B cell (primary cell): ENCODE results near the gene C11orf21. TPM values are rescaled to one million over a fixed set of nuclear protein-coding genes. Genes with fewer than 3 reads are reported as not detected.

Source experiments
- ATAC-seq: fragments of 200-7000 bp; cut with Tn5 transposase; one replicate; pipeline ENCODE4 v1.10.0; 2021; ENCODE audit warnings: low read depth, mild to moderate bottlenecking, moderate number of reproducible peaks, moderate library complexity
- CTCF ChIA-PET: fragments of 350-600 bp; sonication (Branson Sonifier 250); formaldehyde crosslinking; loops from one replicate; lab custom pipeline; 2021; ENCODE audit warnings: antibody characterized with exemption, inconsistent platforms; lab: Charles Lee
- POLR2A ChIA-PET: fragments of 350-600 bp; sonication (Branson Sonifier 250); formaldehyde crosslinking; loops from one replicate; lab custom pipeline; 2021; ENCODE audit warnings: antibody characterized with exemption; lab: Charles Lee
- DNase-seq: peaks from one replicate; pipeline ENCODE4 v3.0.0; 2013
- H2AFZ ChIP-seq: 2 replicates; pipeline ENCODE4 v1.6.1; 2012; ENCODE audit warnings: mild to moderate bottlenecking, low read depth, low read length; ENCODE audit not compliant: insufficient read depth, poor library complexity, severe bottlenecking
- H3K27ac ChIP-seq, 2 donors: 1 replicate in 1 of 2; 2 replicates in 1 of 2; pipeline ENCODE4 v1.5.1; 2012 to 2013; ENCODE audit warnings: low read length in 2 of 2, mild to moderate bottlenecking in 2 of 2, moderate library complexity in 1 of 2
- H3K27me3 ChIP-seq, 4 experiments: fragments of 200-600 bp in 1 of 4; sonication (generic) in 1 of 4; replicated peaks in 1 of 4; 1 replicate in 2 of 4; 2 replicates in 2 of 4; pipeline versions ENCODE4 v1.6.1 to v1.7.0; 2013 to 2016; ENCODE audit warnings: low read length in 3 of 4, mild to moderate bottlenecking in 2 of 4, mixed read lengths in 1 of 4, moderate library complexity in 1 of 4; ENCODE audit not compliant: insufficient read depth in 4 of 4, control insufficient read depth in 3 of 4; ENCODE audit errors: control extremely low read depth in 1 of 4
- H3K36me3 ChIP-seq, 2 experiments: replicated peaks in 1 of 2; 1 replicate in 1 of 2; 2 replicates in 1 of 2; pipeline versions ENCODE4 v1.6.1 to v1.7.1; 2013; ENCODE audit warnings: low read length in 1 of 2; ENCODE audit not compliant: insufficient read depth in 2 of 2, control insufficient read depth in 1 of 2; ENCODE audit errors: control extremely low read depth in 1 of 2, extremely low read depth in 1 of 2
- H3K4me1 ChIP-seq, 2 donors: fragments of 200-600 bp in 1 of 2; sonication (generic) in 1 of 2; 1 replicate in 1 of 2; 2 replicates in 1 of 2; pipeline versions ENCODE4 v1.5.1 to v1.6.1; 2013 to 2017; ENCODE audit warnings: low read length in 2 of 2; ENCODE audit not compliant: control insufficient read depth in 2 of 2, insufficient read depth in 2 of 2
- H3K4me2 ChIP-seq: replicated peaks from 2 replicates; pipeline ENCODE3; 2012; ENCODE audit warnings: mild to moderate bottlenecking, low read depth, low read length; ENCODE audit not compliant: poor library complexity, severe bottlenecking
- H3K4me3 ChIP-seq, 5 experiments: fragments of 200-600 bp in 1 of 5; sonication (generic) in 1 of 5; 1 replicate in 3 of 5; 2 replicates in 2 of 5; pipeline versions ENCODE4 v1.5.1 to v1.7.0; 2011 to 2016; ENCODE audit warnings: low read length in 4 of 5, mild to moderate bottlenecking in 4 of 5, low read depth in 2 of 5, control low read depth in 1 of 5, moderate library complexity in 1 of 5; ENCODE audit not compliant: insufficient read depth in 1 of 5; ENCODE audit errors: control extremely low read depth in 1 of 5, extremely low read depth in 1 of 5
- H3K79me2 ChIP-seq: fragments of 200-600 bp; sonication (generic); one replicate; pipeline ENCODE4 v1.6.0; 2016; ENCODE audit warnings: low read length; ENCODE audit not compliant: control insufficient read depth, insufficient read depth
- H3K9ac ChIP-seq: fragments of 200-600 bp; sonication (generic); 2 replicates; pipeline ENCODE4 v1.6.1; 2017; ENCODE audit warnings: mild to moderate bottlenecking, low read length, moderate library complexity
- H3K9me3 ChIP-seq, 3 donors: one replicate each; pipeline versions ENCODE4 v1.6.1 to v1.7.1; 2013; ENCODE audit warnings: low read length in 2 of 3; ENCODE audit not compliant: control insufficient read depth in 2 of 3, insufficient read depth in 1 of 3; ENCODE audit errors: control extremely low read depth in 1 of 3
- H4K20me1 ChIP-seq: 2 replicates; pipeline ENCODE4 v1.6.0; 2012; ENCODE audit warnings: mild to moderate bottlenecking, low read length; ENCODE audit not compliant: insufficient read depth, control insufficient read depth, poor library complexity, severe bottlenecking
- H3K27ac Mint-ChIP-seq: one replicate; pipeline ENCODE4 v1.8.0; 2021; ENCODE audit warnings: mixed read lengths
- H3K27me3 Mint-ChIP-seq: one replicate; pipeline ENCODE4 v1.8.0; 2021; ENCODE audit warnings: mixed read lengths
- H3K4me1 Mint-ChIP-seq: one replicate; pipeline ENCODE4 v1.8.0; 2021; ENCODE audit warnings: mixed read lengths
- H3K4me3 Mint-ChIP-seq: one replicate; pipeline ENCODE4 v1.8.0; 2021; ENCODE audit warnings: mixed read lengths
- H3K9me3 Mint-ChIP-seq: one replicate; pipeline ENCODE4 v1.8.0; 2022; ENCODE audit warnings: mixed read lengths; ENCODE audit not compliant: insufficient read depth
- CTCF ChIP-seq: fragments of 200-600 bp; IDR thresholded peaks from one replicate; pipeline ENCODE4 v1.8.0; 2022; ENCODE audit warnings: antibody characterized with exemption, mild to moderate bottlenecking
- EZH2 ChIP-seq: IDR thresholded peaks from 2 replicates; pipeline ENCODE4 v1.6.1; 2012; ENCODE audit warnings: borderline replicate concordance, low read depth, mild to moderate bottlenecking, moderate library complexity, low read length; ENCODE audit not compliant: insufficient read depth, poor library complexity, severe bottlenecking
- WGBS: methylation state at CpG from one replicate; pipeline ENCODE4 v1.1.5; 2013; ENCODE audit warnings: missing lambda C conversion rate; ENCODE audit not compliant: insufficient coverage; 5-methylcytosine and 5-hydroxymethylcytosine counted together
- intact Hi-C: fragments of 100-400 bp; cut with micrococcal nuclease; formaldehyde crosslinking; loops from one replicate; pipeline ENCODE4 v1.10.0; 2022
- polyA plus RNA-seq: library from polyadenylated mRNA; depleted of rRNA; stranded (reverse); fragments of >200 nt; gene quantifications from 2 replicates; pipeline ENCODE4 v1.2.3, GENCODE V29; 2012
- small RNA-seq: library from RNA; depleted of rRNA; stranded (forward); fragments of <200 nt; gene quantifications from one replicate; pipeline ENCODE3, GENCODE V24; 2012; ENCODE audit warnings: low replicate concordance, low read depth; ENCODE audit not compliant: insufficient read length
- total RNA-seq, 2 donors: library from RNA; stranded (reverse); fragments of 120-200 nt in 1 of 2; gene quantifications; 1 replicate in 1 of 2; 2 replicates in 1 of 2; pipeline versions ENCODE4 v1.2.3 to v1.2.4, GENCODE V29; 2013 to 2022

The C11orf21 gene
- total and polyA plus RNA-seq, 2 donors (not counting 1 experiment from before 2014, with no cell fraction given): 22.8 to 38.9 TPM

GRCh38 chr11:2248242-2248641 lies 53.5 kb downstream of the C11orf21 start:
- H3K4me1 Mint-ChIP-seq: no peaks in the 10 kb centered on the region
- H3K27me3 Mint-ChIP-seq: peaks cover 16% of the 10 kb centered on the region
- H3K4me3 Mint-ChIP-seq: no peak overlapping the region
- Histone ChIP-seq H3K36me3 (no peaks in the 10 kb centered on the region), H2AFZ (no peak overlapping the region), H3K9ac (no peak overlapping the region), H3K4me3 (no peak overlapping the region), H3K4me2 (no peak overlapping the region), H3K9me3 (no peaks in the 10 kb centered on the region), H4K20me1 (no peaks in the 10 kb centered on the region), H3K27me3 (peaks cover 0 to 6% (median 0%) of the 10 kb centered on the region in 4 experiments), H3K79me2 (no peaks in the 10 kb centered on the region), H3K27ac (no peak overlapping the region), H3K4me1 (no peaks in the 10 kb centered on the region)
- ChIA-PET CTCF (interaction anchor here (1.2 kb wide), 1 partner anchor 57 kb away, joined by 4 read pairs; no protein-coding TSS in a partner anchor), POLR2A (no interaction called here)
- H3K9me3 Mint-ChIP-seq: no peaks in the 10 kb centered on the region
- H3K27ac Mint-ChIP-seq: no peak overlapping the region
- DNase-seq (no peak), ATAC-seq (no peak)
- intact Hi-C loops: no loop called here
- WGBS: 81% methylated on average over 11 of the region's 11 CpGs
- TF ChIP-seq EZH2: no peak
- no peak for TF ChIP-seq CTCF

- Histone ChIP-seq H3K9me3 (peaks cover 0 to 4% (median 4%) of the 10 kb centered on the region in 3 donors), H3K9ac (no peak overlapping the region), H3K79me2 (no peaks in the 10 kb centered on the region), H3K4me3 (no peak overlapping the region), H3K4me1 (no peaks in the 10 kb centered on the region), H3K36me3 (no peaks in the 10 kb centered on the region), H3K4me2 (no peak overlapping the region), H3K27ac (no peak overlapping the region), H2AFZ (no peak overlapping the region), H4K20me1 (no peaks in the 10 kb centered on the region), H3K27me3 (peaks cover 0 to 6% (median 0%) of the 10 kb centered on the region in 4 experiments)
- H3K27ac Mint-ChIP-seq: no peak overlapping the region
- ChIA-PET CTCF (no interaction called here), POLR2A (no interaction called here)
- no peak for DNase-seq
- peaks cover 4% of the 10 kb centered on the region for H3K9me3 Mint-ChIP-seq
- ATAC-seq: no peak
- H3K4me3 Mint-ChIP-seq: no peak overlapping the region
- peaks cover 21% of the 10 kb centered on the region for H3K27me3 Mint-ChIP-seq
- TF ChIP-seq EZH2 (no peak), CTCF (no peak)
- intact Hi-C loops: no loop called here
- 86% methylated on average over 3 of the region's 7 CpGs for WGBS
- no peaks in the 10 kb centered on the region for H3K4me1 Mint-ChIP-seq
These were observed 54.2 kb downstream of the C11orf21 start for GRCh38 chr11:2247496-2247895.

Small RNA genes within 50 kb of the gene (small RNA-seq; reads per million reads assigned to genes)
- gene RNU6-878P: not detected

Other genes with a start within 250 kb of the C11orf21 start
- gene IGF2, start 162.5 kb downstream of the C11orf21 start, total RNA-seq: not detected in 2 replicates
- gene IGF2, start 162.5 kb downstream of the C11orf21 start, polyA plus RNA-seq: not detected in 2 replicates
- gene INS, start 140.7 kb downstream of the C11orf21 start, total RNA-seq: not detected in 2 replicates
- not detected in 2 replicates for gene INS, start 140.7 kb downstream of the C11orf21 start, polyA plus RNA-seq
- not detected in 2 replicates for gene TH, start 130.1 kb downstream of the C11orf21 start, total RNA-seq
- gene TH, start 130.1 kb downstream of the C11orf21 start, polyA plus RNA-seq: not detected in 2 replicates
- gene ASCL2, start 31.3 kb downstream of the C11orf21 start, total RNA-seq: 2.0 and 2.2 TPM in 2 replicates
- gene ASCL2, start 31.3 kb downstream of the C11orf21 start, polyA plus RNA-seq: 1.6 and 2.1 TPM in 2 replicates
- 22.2 and 27.1 TPM in 2 replicates for gene TSPAN32, start 95 bp upstream of the C11orf21 start, total RNA-seq
- gene TSPAN32, start 95 bp upstream of the C11orf21 start, polyA plus RNA-seq: 75.9 and 112 TPM in 2 replicates
- gene CD81, start 75.4 kb upstream of the C11orf21 start, total RNA-seq: 253 and 262 TPM in 2 replicates
- gene CD81, start 75.4 kb upstream of the C11orf21 start, polyA plus RNA-seq: 361 and 380 TPM in 2 replicates
- 57.5 and 59.5 TPM in 2 replicates for gene TSSC4, start 98.8 kb upstream of the C11orf21 start, total RNA-seq
- 49.4 and 50.5 TPM in 2 replicates for gene TSSC4, start 98.8 kb upstream of the C11orf21 start, polyA plus RNA-seq
- not detected in 2 replicates for gene TRPM5, start 142.6 kb upstream of the C11orf21 start, total RNA-seq
- 0.03 and 0.16 TPM in 2 replicates for gene TRPM5, start 142.6 kb upstream of the C11orf21 start, polyA plus RNA-seq
- 28.8 and 31.9 TPM in 2 replicates for gene KCNQ1, start 143.1 kb upstream of the C11orf21 start, total RNA-seq
- gene KCNQ1, start 143.1 kb upstream of the C11orf21 start, polyA plus RNA-seq: 15.3 and 21.5 TPM in 2 replicates